NCI-H2196 (cell line): ENCODE measurements around the gene RS1.

Experiments used
- DNase-seq: peaks from one replicate; lab custom pipeline; 2025; ENCODE audit not compliant: unreplicated experiment; lab: John Stamatoyannopoulos, UW

The RS1 gene

DNA sequence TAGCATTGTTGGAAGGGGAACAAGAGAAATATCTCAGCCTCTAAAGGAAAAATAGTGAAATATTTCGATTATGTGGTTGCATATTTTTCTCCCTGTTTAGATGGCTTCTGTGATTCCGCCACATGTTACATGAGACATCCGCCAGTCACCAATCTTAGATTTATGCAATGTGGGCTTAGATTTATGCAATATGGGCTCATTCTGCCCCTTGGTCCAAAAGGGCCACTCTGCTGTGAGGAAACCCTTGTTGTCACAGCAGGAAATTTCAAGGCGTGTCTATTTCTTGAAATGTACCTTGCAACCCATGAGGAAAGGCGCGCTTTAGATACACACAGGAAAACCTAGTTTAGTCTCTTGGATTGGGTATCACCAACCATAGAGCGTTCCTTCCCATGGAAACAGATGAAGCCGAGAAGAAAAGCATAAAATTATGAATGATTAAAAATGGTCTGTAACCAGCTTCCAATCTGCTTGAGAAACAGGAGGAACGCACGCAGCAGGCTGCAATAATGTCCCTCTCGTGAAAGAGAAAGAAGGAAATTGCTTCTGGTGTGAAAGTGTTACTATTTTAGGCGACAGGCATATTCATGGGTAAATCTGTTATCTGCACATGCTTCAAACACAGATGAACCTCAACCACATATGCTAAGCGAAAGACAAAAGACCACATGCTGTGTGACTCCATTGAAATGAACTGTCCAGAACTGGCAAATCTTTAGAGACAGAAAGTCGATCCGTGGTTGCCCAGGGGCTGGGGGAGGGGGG lies 3.7 kb downstream of the RS1 start:
- no peak for DNase-seq

GRCh38 chrX:18666614-18667013 lies 5.3 kb downstream of the RS1 start:
- no peak for DNase-seq

DNA sequence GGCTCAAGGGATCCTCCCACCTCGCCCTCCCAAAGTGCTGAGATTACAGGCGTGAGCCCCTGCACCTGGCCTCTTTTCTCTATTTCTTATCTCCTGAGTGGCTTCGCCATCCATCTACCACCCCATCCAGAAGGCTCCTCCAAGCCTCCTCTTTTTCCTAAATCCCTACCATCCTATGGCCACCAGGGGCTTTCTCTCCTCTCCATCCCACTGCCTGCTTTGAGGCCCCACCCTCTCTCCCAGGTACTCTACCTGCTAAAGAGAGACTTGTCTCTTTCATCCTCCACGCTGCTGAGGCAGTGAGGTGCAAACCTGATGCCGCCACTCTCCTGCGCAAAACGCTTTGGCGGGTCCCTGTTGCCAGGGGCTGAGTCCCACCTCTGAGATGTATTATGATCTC lies 7.0 kb downstream of the RS1 start:
- no peak for DNase-seq

GRCh38 chrX:18661273-18661672 lies 10.6 kb downstream of the RS1 start:
- DNase-seq = no peak

DNA sequence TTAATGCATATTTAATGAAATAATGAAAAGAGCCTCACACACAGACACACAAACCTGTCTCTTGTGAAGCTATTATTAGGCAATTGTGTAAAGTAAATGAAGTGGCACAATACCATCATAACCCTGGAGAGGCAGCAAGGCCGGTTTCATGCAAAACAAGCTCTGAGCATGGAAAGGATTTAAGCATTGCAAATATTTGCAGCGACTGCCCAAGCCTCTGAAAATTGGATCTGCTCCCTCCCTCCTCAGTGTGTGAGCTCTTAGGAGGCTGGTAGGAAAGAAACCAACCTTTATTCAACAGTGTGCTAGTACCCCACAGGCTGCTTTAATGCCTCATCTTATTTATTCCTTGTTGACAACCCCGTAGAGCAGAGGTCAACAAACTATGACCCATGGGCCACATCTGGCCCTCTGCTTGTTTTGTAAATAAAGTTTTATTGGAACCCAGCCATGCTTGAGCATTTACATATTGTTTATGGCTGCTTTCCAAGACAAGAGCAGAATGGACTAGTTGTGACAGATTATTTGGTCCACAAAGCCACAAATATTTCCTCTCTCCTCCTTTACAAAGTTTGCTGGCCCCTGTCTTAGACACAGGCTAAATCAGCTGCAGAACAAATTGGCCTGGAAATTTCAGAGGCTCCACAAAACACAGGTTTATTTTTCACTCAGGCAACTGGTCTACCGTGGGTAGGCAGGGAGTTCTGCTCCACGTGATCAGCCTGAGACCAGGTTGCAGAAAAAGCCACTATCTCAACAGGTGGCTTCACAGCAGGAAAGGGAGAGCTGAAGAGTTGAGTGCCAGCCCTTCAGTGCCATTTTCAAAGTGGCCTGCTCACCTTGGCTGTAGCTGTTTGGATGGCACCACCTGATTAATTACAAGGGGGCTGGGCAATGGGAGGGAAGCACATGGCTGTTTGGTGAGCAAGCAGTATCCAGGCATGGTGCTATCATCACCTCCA lies 16.8 kb downstream of the RS1 start:
- DNase-seq = no peak

DNA sequence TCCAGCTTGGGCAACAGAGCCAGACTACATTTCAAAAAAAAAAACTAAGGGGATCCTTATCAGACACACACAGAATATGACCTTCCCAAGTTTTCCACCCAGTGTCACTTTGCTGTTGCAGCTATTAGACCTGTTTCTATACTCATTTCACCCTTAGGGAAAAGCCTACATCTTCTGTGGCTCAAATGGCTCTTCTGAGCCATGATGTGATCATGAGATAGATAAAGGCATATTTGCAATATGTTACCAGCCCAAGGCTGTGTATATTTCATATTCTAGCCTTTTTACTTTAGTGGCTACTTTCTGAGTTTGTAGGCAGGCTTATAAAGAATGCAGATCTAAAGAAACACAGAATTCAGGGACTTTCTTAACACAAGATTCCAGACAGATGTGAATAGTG lies 19.3 kb downstream of the RS1 start:
- DNase-seq = no peak

- DNase-seq = no peak
These were observed 21.2 kb downstream of the RS1 start for GRCh38 chrX:18650662-18651061.

- DNase-seq = no peak
These were observed 22.4 kb downstream of the RS1 start for GRCh38 chrX:18649498-18649951.

GRCh38 chrX:18647621-18648020 lies 24.3 kb downstream of the RS1 start:
- DNase-seq = no peak

DNA sequence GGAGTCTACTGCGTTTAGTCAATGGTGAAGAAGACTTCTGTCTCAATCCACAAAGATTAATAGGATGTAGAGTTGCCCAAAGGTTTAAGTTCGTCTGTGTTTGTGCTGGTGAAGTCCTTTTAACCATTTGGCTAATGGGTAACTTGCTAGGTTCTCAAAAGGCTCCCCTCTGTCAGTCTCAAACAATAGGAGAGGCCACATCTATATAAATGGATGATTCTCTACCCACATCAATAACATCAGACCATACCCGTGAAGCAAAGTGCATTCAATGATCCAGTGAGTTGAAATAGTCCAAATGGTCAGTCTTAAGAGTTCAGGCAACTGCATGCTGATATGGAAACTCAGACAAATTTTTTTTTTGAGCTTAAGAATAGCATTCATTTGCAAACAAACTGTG lies 28.1 kb downstream of the RS1 start:
- no peak for DNase-seq

- DNase-seq = no peak
These were observed 28.7 kb downstream of the RS1 start for GRCh38 chrX:18643243-18643642.

GRCh38 chrX:18640686-18641085 lies 31.2 kb downstream of the RS1 start:
- DNase-seq = no peak

GRCh38 chrX:18639280-18639679 lies 32.6 kb downstream of the RS1 start:
- DNase-seq = no peak

GRCh38 chrX:18638398-18638797 lies 33.5 kb downstream of the RS1 start:
- no peak for DNase-seq

- no peak for DNase-seq
These were observed 41.0 kb downstream of the RS1 start for GRCh38 chrX:18630934-18631333.

GRCh38 chrX:18624599-18624998 lies 47.3 kb downstream of the RS1 start:
- no peak for DNase-seq

DNA sequence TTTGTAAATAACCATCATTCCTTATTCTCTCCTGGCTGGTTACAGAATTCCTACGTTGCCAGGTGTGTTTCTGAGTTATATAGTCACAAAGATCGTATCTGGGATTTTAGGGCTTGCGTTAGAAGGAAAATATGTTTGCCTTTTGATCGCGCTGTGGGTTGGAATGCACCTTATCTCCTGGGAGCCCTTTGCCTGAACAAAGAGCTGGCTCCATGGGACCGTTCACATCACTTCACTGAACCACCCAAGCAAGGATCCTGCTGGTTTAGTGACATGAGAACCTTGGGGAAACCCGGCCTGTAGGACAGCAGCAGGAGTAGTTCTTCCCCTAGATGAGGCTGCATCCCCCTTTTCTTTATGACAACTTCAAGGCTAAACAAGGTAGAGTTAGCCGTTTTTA lies 51.6 kb downstream of the RS1 start:
- DNase-seq = no peak

- no peak for DNase-seq
These were observed 52.6 kb downstream of the RS1 start for GRCh38 chrX:18619288-18619687.

DNA sequence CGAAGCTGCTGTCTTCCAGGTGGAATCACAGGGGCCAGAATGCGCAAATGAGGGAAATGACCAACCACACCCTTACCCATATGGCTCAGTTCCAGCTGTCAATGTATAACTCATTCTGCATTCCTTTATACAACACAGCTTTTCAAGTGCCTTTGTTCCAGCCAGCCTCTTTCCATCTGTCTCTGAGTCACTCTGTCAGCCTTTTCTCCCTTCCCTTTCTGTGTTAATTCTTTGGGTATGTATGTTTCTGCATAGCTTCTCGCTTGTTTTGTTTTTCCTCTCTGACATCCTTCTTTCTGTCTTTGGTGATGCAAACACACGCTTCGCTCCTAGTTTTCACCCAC lies 54.5 kb downstream of the RS1 start:
- no peak for DNase-seq

GRCh38 chrX:18616688-18617406 lies 55.1 kb downstream of the RS1 start:
- no peak for DNase-seq

DNA sequence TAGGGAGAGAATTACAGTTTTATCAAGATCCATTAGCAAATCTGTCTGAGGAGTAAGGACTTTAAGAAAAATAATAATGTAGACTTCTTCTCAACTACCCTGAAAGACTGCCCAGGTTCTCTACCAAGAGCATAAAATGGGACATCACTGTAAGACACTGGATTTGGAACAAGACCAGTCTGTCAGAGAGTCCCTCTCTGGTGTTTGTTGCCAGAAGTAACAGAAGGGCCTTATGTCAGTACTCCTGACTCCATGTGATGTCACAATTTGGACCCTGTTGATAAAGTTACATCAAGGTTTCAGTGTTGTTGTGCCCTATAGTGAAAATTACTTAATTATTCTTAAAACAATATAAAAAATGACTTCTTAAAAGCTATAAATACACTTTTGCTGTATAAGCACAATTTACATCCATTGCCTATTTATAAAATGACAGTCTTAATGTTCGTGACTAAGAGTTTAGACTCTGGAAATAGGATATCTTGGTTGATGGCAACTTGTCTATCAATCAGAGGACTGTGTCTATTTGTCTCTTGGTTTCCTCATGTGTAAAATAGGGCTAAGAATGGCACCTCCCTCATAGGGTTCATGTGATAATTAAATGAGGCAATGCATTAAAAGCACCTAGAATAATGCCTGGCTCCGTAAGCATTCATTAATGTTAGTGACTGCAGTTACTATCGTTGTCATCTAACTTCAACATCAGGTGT lies 57.8 kb downstream of the RS1 start:
- DNase-seq = no peak
